Posterior vena cava (tissue), 2 donors: Measurements from ENCODE around the gene VPS37B. TPM values are rescaled to one million over a fixed set of nuclear protein-coding genes. Genes with fewer than 3 reads are reported as not detected.

Source experiments
- DNase-seq: peaks from one replicate; pipeline ENCODE4 v3.0.0-alpha.2; 2020; ENCODE audit warnings: low spot score
- intact Hi-C, 2 donors: fragments of 100-400 bp; cut with DNase I; formaldehyde crosslinking; loops; one replicate each; pipeline versions ENCODE4 v1.14.1 to v1.14.2; 2022 to 2023
- total RNA-seq, 2 donors: library from RNA; stranded (reverse); fragmentation: NEBNext Ultra II Directional; extraction: Animal tissue kit (Norgen Biotek cat#: 25700); gene quantifications; one replicate each; pipeline ENCODE4 v1.2.1, GENCODE V29; 2021
- donor health status: DM: yes; HTN: yes; CAD: no.
- donor health status: DM: yes; HTN: yes; CAD: no.

The VPS37B gene
- total RNA-seq, 2 donors from 2014 or later: 18.3 to 22.3 TPM

- intact Hi-C loops: loop anchor here (2.0 to 10.0 kb wide), 4 partner anchors 63 to 377 kb away; partner anchors contain the start of genes MPHOSPH9 (in 1 of the 2) and MTRFR (in 1 of the 2)
These were observed 37.8 kb downstream of the VPS37B start for GRCh38 chr12:122858171-122858570.

GRCh38 chr12:122856999-122857671, 38.8 kb downstream of the VPS37B start:
- no peak for DNase-seq
- intact Hi-C loops: loop anchor here in 1 of 2 donors (5.0 to 10.0 kb wide), 3 partner anchors 62 to 378 kb away; partner anchors contain the start of genes MPHOSPH9 and MTRFR

More at GRCh38 chr12:122858171-122858570, 37.8 kb downstream of the VPS37B start:
- DNase-seq: no peak

GRCh38 chr12:122855928-122856831, 39.7 kb downstream of the VPS37B start:
- no peak for DNase-seq
- intact Hi-C loops: loop anchor here in 1 of 2 donors (5.0 to 10.0 kb wide), 3 partner anchors 61 to 379 kb away; partner anchors contain the start of genes MPHOSPH9 and MTRFR

- DNase-seq: no peak
- intact Hi-C loops: loop anchor here in 1 of 2 donors (5.0 to 10.0 kb wide), 3 partner anchors 60 to 380 kb away; partner anchors contain the start of genes MPHOSPH9 and MTRFR
These were observed 40.7 kb downstream of the VPS37B start for GRCh38 chr12:122855071-122855829.

GRCh38 chr12:122854554-122854953, 41.4 kb downstream of the VPS37B start:
- intact Hi-C loops: loop anchor here in 1 of 2 donors (10.0 kb wide), 2 partner anchors 60 to 380 kb away; partner anchors contain the start of genes MPHOSPH9 and MTRFR
- DNase-seq: no peak

- intact Hi-C loops: loop anchor here in 1 of 2 donors (10.0 kb wide), 2 partner anchors 59 to 381 kb away; partner anchors contain the start of genes MPHOSPH9 and MTRFR
- DNase-seq: no peak
These were observed 42.2 kb downstream of the VPS37B start for GRCh38 chr12:122853582-122854245.

GRCh38 chr12:122852336-122853275, 43.3 kb downstream of the VPS37B start:
- intact Hi-C loops: loop anchor here in 1 of 2 donors (10.0 kb wide), 2 partner anchors 58 to 382 kb away; partner anchors contain the start of genes MPHOSPH9 and MTRFR
- DNase-seq: no peak

GRCh38 chr12:122851820-122852219, 44.1 kb downstream of the VPS37B start:
- DNase-seq: no peak
- intact Hi-C loops: loop anchor here in 1 of 2 donors (10.0 kb wide), 2 partner anchors 57 to 383 kb away; partner anchors contain the start of genes MPHOSPH9 and MTRFR

GRCh38 chr12:122850695-122851350, 45.1 kb downstream of the VPS37B start:
- intact Hi-C loops: loop anchor here in 1 of 2 donors (10.0 kb wide), 2 partner anchors 56 to 384 kb away; partner anchors contain the start of genes MPHOSPH9 and MTRFR
- DNase-seq: no peak

GRCh38 chr12:122850048-122850445, 45.9 kb downstream of the VPS37B start:
- DNase-seq: no peak
- intact Hi-C loops: loop anchor here in 1 of 2 donors (10.0 kb wide), 2 partner anchors 55 to 385 kb away; partner anchors contain the start of genes MPHOSPH9 and MTRFR

GRCh38 chr12:122849352-122850047, 46.4 kb downstream of the VPS37B start:
- intact Hi-C loops: loop anchor here in 1 of 2 donors (10.0 kb wide), 2 partner anchors 55 to 385 kb away; partner anchors contain the start of genes MPHOSPH9 and MTRFR
- no peak for DNase-seq

- DNase-seq: no peak
- intact Hi-C loops: no loop called here
These were observed 47.2 kb downstream of the VPS37B start for GRCh38 chr12:122848471-122849351.

- DNase-seq: no peak
- intact Hi-C loops: no loop called here
These were observed 48.0 kb downstream of the VPS37B start for GRCh38 chr12:122847921-122848421.

- no peak for DNase-seq
- intact Hi-C loops: no loop called here
These were observed 48.4 kb downstream of the VPS37B start for GRCh38 chr12:122847516-122847836.
